ENCODE results near the gene TMEM205. TPM values are rescaled to one million over a fixed set of nuclear protein-coding genes. Genes with fewer than 3 reads are reported as not detected.
"Not testable (repeated sequence)": the region's sequence is repeated elsewhere in the genome, so short reads cannot be mapped to it uniquely, and the experiment has no call there.

Gene TMEM205
- total RNA-seq, 4 donors from 2014 or later, result 165 to 262 (median 210) TPM

DNA sequence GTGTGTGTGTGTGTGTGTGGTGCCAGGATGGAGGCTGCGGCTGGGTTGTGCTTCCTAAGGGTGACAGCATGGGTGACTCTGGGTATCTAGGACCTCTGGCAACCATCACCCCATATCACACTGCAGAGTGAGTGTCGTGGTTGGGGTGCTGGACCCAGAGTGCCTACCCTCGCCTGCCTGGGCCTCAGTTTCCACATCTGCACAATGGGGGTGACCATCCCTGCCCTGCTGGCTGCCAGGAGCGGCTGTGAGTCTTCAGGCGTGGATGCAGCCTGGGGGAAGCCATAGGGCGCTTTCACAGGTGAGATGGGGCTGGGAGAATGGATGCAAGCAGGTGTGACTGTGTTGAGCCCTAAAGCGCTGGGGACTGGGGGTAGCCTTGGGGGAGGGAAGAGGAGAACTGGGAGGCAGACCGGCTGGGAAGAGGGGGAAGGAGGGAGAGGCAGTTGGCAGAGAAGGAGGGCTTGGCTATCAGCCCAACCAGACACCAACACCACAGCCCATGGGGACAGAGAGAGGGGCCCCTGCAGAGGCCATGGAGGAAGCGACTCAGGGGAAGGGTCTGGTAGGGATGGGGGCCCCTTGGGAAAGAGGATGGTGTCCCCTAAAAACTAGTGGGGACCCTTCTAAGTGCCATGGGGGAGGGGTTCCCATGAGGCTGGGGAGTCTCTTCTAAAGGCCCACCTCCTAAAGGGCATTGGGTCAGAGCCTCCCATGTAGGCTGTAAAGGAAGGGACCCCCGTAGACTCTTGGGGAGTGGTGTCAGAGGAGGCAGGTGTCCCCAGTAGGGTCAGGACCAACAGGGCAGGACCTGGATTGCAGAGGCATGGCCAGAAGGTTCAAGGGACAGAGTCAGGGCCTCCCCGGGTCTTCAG lies 10.8 kb upstream of the TMEM205 start:
- H3K36me3 ChIP-seq, result peaks cover 0 to 47% of the 10 kb centered on the region in 2 donors
- H3K4me3 ChIP-seq, result no peak overlapping the region
- peaks cover 0 to 31% (median 10%) of the 10 kb centered on the region in 3 donors for H3K4me1 ChIP-seq
- no peaks in the 10 kb centered on the region for H3K27me3 ChIP-seq
- TF ChIP-seq POLR2AphosphoS5 (IDR thresholded peaks at IDR 0.05) (no peak), EP300 (IDR thresholded peaks at IDR 0.05) (no peak), CTCF (IDR thresholded peaks at IDR 0.05) (no peak), POLR2A (IDR thresholded peaks at IDR 0.05) (no peak)
- H3K27ac ChIP-seq, result peak overlapping the region in 2 of 4 donors; percentile 13 to 86
- no peak for ATAC-seq
- 52 to 60% methylated on average over 1 to 2 of the region's 11 CpGs for WGBS, 2 donors (ENCODE audit: low coverage in 1 of 2)
- no peaks in the 10 kb centered on the region for H3K9me3 ChIP-seq

DNA sequence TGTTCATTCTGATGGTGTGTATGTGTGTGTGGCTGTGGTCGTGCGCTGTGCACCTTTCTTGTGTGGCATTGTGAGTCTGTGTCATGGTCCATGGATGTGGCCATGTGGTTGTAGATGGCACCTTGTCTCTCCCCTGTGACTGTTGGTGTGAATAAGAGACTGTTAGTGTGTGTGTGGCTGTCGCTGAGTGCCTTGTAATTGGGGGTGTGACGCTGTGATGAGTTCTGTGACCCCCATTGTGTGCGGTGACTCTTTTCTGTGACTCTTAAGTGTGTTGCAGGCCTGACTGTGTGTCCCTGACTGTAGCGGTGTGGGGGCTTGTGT lies 10.0 kb upstream of the TMEM205 start:
- ATAC-seq, result no peak

DNA sequence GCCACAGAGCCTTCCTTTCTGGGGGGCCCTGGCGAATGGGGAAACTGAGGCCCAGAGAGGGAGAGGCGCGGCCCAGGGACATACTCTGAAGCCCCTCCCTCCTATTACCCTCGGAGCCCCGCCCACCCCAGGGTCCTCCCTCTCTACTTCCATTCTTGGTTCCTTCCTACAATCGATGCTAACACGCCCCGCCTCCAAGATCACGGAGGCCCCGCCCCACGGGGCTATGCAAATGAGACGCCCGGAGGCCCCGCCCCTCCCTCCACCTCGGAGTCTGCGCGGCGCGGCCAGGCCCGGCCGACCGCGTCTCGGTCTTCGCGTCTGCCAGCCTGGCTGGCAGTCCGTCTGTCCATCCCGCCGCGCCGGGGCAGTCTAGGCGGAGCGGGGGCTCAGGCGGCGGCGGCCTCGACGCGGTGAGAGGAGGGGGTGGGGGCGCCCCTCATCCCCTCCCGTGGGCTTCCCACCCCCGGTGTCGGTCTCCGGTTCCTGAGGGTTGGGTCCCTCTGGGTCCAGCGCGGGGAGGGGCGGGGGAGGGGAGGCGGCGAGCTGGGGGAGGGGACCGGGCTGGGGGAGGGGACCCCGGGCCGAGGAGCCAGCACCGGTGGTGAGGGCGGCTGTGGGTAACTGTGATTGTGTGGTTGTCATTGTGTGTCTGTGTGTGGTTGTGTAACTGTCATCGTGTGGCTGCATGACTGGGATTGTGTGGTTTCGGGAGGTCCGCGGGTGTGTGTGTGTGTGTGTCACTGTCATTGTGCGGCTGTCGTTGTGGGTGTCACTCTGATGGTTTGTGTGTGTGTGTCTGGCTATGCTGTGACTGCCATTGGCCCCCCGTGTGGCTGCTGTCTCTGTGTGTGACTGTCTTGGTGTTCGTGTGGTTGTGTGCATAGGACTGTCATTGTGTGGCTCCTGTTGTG lies 9.3 kb upstream of the TMEM205 start, which contains the start of gene PLPPR2:
Gene PLPPR2, plus strand, starts transcription at position 273 of the 914 bp plus-strand sequence. CDS start 2,242 bp downstream, outside the sequence.
- Histone ChIP-seq H3K27me3 (no peaks in the 10 kb centered on the region), H3K4me1 (peaks cover 0 to 31% (median 10%) of the 10 kb centered on the region in 3 donors), H3K27ac (peak within 1 kb of the TSS; percentile 61 to 86 (median 82)), H3K36me3 (peaks cover 0 to 32% of the 10 kb centered on the region in 2 donors), H3K4me3 (peak within 1 kb of the TSS; percentile 76 to 92), H3K9me3 (no peaks in the 10 kb centered on the region)
- peak; percentile 97 for ATAC-seq
- TF ChIP-seq EP300 (IDR thresholded peaks at IDR 0.05) (no peak), CTCF (IDR thresholded peaks at IDR 0.05) (peak in 1 of 4 experiments; percentile 16), POLR2AphosphoS5 (IDR thresholded peaks at IDR 0.05) (peak; percentile 53), POLR2A (IDR thresholded peaks at IDR 0.05) (peak; percentile 69 to 72)
- 0 to 5% methylated on average over 2 to 7 of the region's 62 CpGs for WGBS, 2 donors (ENCODE audit: low coverage in 1 of 2)

More for the DNA sequence above, 10.0 kb upstream of the TMEM205 start:
- no peaks in the 10 kb centered on the region for H3K27me3 ChIP-seq
- H3K27ac ChIP-seq, result peak overlapping the region in 3 of 4 donors; percentile 80 to 86 (median 83)
- no peaks in the 10 kb centered on the region for H3K9me3 ChIP-seq
- peaks cover 0 to 31% (median 10%) of the 10 kb centered on the region in 3 donors for H3K4me1 ChIP-seq
- peaks cover 0 to 38% of the 10 kb centered on the region in 2 donors for H3K36me3 ChIP-seq
- H3K4me3 ChIP-seq, result peak overlapping the region; percentile 76 to 92
- WGBS, 2 donors (ENCODE audit: low coverage in 1 of 2), result 90% methylated on average over 4 of the region's 6 CpGs; no CpG with 5 or more reads in 1 of the 2 donors
- no peak for TF ChIP-seq POLR2A (IDR thresholded peaks at IDR 0.05)
- TF ChIP-seq POLR2AphosphoS5 (IDR thresholded peaks at IDR 0.05), result no peak
- no peak for TF ChIP-seq EP300 (IDR thresholded peaks at IDR 0.05)
- TF ChIP-seq CTCF (IDR thresholded peaks at IDR 0.05), result no peak

DNA sequence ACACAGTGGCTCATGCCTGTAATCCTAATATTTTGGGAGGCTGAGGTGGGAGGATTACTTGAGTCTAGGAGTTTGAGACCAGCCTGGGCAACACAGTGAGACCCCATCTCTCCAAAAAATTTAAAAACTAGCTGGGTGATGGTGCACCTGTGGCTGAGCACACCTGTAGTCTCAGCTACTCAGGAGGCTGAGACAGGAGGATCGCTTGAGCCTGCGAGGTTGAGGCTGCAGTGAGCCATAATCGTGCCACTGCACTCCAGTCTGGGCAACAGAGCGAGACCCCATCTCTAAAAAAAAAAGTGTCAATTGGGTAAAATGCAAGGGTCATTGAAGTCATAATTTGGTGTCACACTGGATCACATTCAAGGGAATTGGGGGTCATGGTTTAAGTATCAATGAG lies 8.0 kb upstream of the TMEM205 start:
- not testable (repeated sequence) for H3K27me3 ChIP-seq, H3K4me3 ChIP-seq, ATAC-seq, H3K27ac ChIP-seq, H3K9me3 ChIP-seq
- Histone ChIP-seq H3K36me3 (peaks cover 0 to 27% of the 10 kb centered on the region in 2 donors), H3K4me1 (peaks cover 0 to 31% (median 10%) of the 10 kb centered on the region in 3 donors)
- 100% methylated on average over 4 of the region's 4 CpGs; no CpG with 5 or more reads in 1 of the 2 donors for WGBS, 2 donors (ENCODE audit: low coverage in 1 of 2)

DNA sequence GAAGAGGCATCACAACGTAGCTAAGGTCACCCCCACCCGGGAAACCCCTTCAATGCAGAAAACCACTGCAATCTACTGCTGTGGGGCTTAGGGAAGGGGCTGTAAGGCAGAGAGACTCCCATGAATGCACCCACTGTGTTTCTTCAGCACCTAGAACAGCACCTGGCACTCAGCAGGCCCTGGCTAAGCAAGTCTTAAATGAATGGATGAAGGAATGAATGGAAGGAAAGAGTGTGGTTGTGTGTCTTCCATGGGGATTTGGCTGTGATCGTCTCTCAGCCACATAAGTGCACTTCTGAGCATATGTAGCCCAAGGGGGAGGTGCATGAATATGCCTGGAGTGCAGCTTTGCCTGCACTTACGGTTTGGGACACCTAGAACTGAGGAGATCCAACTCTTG lies 3.1 kb upstream of the TMEM205 start:
- H3K36me3 ChIP-seq, result peaks cover 0 to 9% of the 10 kb centered on the region in 2 donors
- no peak overlapping the region for H3K27ac ChIP-seq
- no peaks in the 10 kb centered on the region for H3K27me3 ChIP-seq
- ATAC-seq, result no peak
- H3K9me3 ChIP-seq, result peaks cover 0 to 8% (median 0%) of the 10 kb centered on the region in 3 donors
- TF ChIP-seq POLR2AphosphoS5 (IDR thresholded peaks at IDR 0.05) (no peak), CTCF (IDR thresholded peaks at IDR 0.05) (no peak), EP300 (IDR thresholded peaks at IDR 0.05) (no peak), POLR2A (IDR thresholded peaks at IDR 0.05) (no peak)
- 60% methylated on average over 1 of the region's 4 CpGs; no CpG with 5 or more reads in 1 of the 2 donors for WGBS, 2 donors (ENCODE audit: low coverage in 1 of 2)
- peaks cover 0 to 28% (median 17%) of the 10 kb centered on the region in 3 donors for H3K4me1 ChIP-seq
- H3K4me3 ChIP-seq, result no peak overlapping the region

All from gastroesophageal sphincter (tissue), 4 donors.